GM12873 (cell line): ENCODE data around the gene RFC5.

Experiments used
- CTCF ChIP-seq: IDR thresholded peaks from 2 replicates; pipeline ENCODE4 v1.5.1; 2012; ENCODE audit warnings: low read depth, mild to moderate bottlenecking, moderate library complexity, low read length, control low read depth; ENCODE audit not compliant: insufficient read depth; ENCODE audit errors: missing control alignments

RFC5 gene

DNA sequence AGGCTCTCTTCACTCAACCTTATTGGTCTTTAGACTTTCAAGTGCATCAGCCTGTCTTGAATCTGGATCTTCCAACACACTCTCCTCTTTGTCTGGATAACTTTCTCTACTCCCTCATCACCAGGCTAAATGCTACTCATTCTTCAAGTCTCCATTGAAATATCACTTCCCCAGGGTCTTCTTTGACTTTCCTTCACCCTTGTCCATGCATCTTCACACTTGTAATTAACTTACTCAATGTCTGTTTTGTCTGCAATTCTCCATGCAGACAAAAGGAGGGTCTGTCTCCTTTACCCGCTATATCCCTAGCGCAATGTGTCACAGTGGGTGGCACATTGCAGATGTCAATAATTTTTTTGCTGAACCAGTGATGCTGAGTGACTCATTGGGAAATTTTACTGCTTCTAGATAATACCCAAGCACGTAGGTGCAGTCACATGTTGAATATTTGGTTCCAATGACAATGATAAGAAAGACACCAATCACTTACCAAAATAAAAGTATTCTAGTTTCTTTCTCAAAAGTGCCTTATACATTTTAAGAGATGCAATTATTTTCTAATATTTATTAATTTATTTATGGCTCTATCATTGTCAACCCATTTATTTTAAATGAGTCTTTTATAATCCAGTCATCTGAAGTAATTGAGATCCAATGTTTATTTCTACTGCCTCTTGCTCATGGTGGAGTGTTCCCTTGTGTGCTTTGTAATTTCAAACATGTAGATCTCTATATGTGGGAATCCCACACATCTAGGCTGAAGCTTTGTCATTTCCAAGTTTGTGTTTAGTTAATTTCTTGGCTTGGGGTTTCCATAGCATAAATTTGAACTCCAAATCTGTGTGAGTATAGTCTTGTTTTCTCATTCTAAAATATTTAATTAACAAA lies 21.7 kb upstream of the RFC5 start:
- no peak for TF ChIP-seq CTCF

DNA sequence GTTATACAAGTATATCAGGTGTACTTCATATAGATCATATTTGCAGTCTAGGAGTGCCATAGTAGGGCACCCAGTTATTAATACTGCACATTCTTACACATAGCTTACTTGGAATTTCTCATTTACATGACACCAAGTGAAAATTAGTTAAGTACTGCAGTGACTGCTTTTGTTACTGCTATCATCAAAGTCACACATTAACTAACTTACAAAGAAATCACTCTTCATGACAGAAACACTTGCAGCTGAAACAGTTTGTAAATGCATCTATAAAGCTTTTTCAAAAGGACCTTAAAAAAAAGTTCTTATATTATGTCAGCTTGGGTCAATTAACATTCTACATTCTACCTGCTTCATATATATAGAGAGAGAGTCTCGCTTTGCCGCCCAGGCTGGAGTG lies 17.8 kb upstream of the RFC5 start:
- no peak for TF ChIP-seq CTCF

DNA sequence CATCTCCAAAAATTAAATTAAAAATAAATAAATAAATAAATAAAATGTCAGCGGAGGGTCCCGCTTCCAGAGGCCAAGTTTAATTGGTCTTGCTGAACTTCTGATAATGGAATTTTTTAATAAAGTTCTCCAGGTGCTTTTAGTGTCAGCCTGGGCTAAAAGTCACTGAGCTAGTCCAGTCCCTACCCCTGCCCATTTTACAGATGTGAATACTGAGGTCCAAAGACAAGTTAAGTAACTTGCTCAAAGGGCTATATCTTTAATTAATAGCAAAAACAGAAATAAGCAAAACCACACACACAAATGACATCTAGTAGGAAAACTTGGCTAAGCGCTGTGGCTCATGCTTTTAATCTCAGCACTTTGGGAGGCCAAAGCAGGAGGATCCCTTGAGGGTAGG lies 5.6 kb upstream of the RFC5 start:
- TF ChIP-seq CTCF: no peak

- no peak for TF ChIP-seq CTCF
Measured at GRCh38 chr12:118011377-118011776, 5.1 kb upstream of the RFC5 start.

GRCh38 chr12:118011961-118012360 lies 4.5 kb upstream of the RFC5 start:
- no peak for TF ChIP-seq CTCF

- TF ChIP-seq CTCF: no peak
Measured at GRCh38 chr12:118013283-118013682, 3.2 kb upstream of the RFC5 start.

- no peak for TF ChIP-seq CTCF
Measured at GRCh38 chr12:118015306-118015705, 1.2 kb upstream of the RFC5 start.
